SKM-1 treated with dmso at 0.1 percent for 144 hours (cell line): Measurements from ENCODE around the gene IQSEC2.
A peak's percentile ranks its signal among the peaks of the same experiment; 100 is the strongest.

Experiments
- DNase-seq: peaks from one replicate; lab custom pipeline; 2025; ENCODE audit not compliant: unreplicated experiment; lab: John Stamatoyannopoulos, UW

The IQSEC2 gene

GRCh38 chrX:53305219-53305995 lies 24.0 kb upstream of the IQSEC2 start:
- no peak for DNase-seq

- no peak for DNase-seq
Measured at GRCh38 chrX:53303195-53303594, 21.8 kb upstream of the IQSEC2 start.

GRCh38 chrX:53300157-53300556 lies 18.8 kb upstream of the IQSEC2 start:
- DNase-seq = no peak

- DNase-seq = no peak
Measured at GRCh38 chrX:53294024-53294648, 12.8 kb upstream of the IQSEC2 start.

GRCh38 chrX:53291596-53291995 lies 10.2 kb upstream of the IQSEC2 start:
- no peak for DNase-seq

- no peak for DNase-seq
Measured at GRCh38 chrX:53290441-53291041, 9.2 kb upstream of the IQSEC2 start.

- DNase-seq = no peak
Measured at GRCh38 chrX:53288189-53288588, 6.8 kb upstream of the IQSEC2 start.

- peak; percentile 35 for DNase-seq
Measured at GRCh38 chrX:53287493-53288138, 6.2 kb upstream of the IQSEC2 start.

GRCh38 chrX:53286171-53286570 lies 4.8 kb upstream of the IQSEC2 start:
- DNase-seq = no peak

- DNase-seq = no peak
Measured at GRCh38 chrX:53285591-53285990, 4.2 kb upstream of the IQSEC2 start.

- peak; percentile 11 for DNase-seq
Measured at GRCh38 chrX:53284684-53285447, 3.5 kb upstream of the IQSEC2 start.

- no peak for DNase-seq
Measured at GRCh38 chrX:53283567-53283966, 2.2 kb upstream of the IQSEC2 start.

- no peak for DNase-seq
Measured at GRCh38 chrX:53283099-53283498, 1.7 kb upstream of the IQSEC2 start.

GRCh38 chrX:53281963-53282695 lies 745 bp upstream of the IQSEC2 start:
- no peak for DNase-seq

GRCh38 chrX:53280331-53281320 lies 758 bp downstream of the IQSEC2 start:
- no peak for DNase-seq

GRCh38 chrX:53279296-53280237 lies 1.8 kb downstream of the IQSEC2 start:
- DNase-seq = no peak

- no peak for DNase-seq
Measured at GRCh38 chrX:53272808-53273337, 8.5 kb downstream of the IQSEC2 start.
